Epithelial cell of esophagus (primary cell): ENCODE measurements around the gene MGAM2.

Source experiments
- DNase-seq: peaks from one replicate; pipeline ENCODE4 v3.0.0; 2010; ENCODE audit warnings: low read depth
- H3K4me3 ChIP-seq: 2 replicates; pipeline ENCODE4 v1.5.1; 2011; ENCODE audit warnings: mild to moderate bottlenecking, low read length, control low read depth
- CTCF ChIP-seq: IDR thresholded peaks from 2 replicates; pipeline ENCODE4 v1.5.1; 2011; ENCODE audit warnings: low read depth, mild to moderate bottlenecking, low read length, control low read depth, inconsistent platforms; ENCODE audit not compliant: insufficient read depth; ENCODE audit errors: missing control alignments

MGAM2 gene

GRCh38 chr7:142146124-142146523 lies 34.6 kb downstream of the MGAM2 start:
- no peak for DNase-seq
- no peak for TF ChIP-seq CTCF
- H3K4me3 ChIP-seq, result no peak overlapping the region

GRCh38 chr7:142150356-142150755 lies 38.8 kb downstream of the MGAM2 start:
- no peak for TF ChIP-seq CTCF
- no peak overlapping the region for H3K4me3 ChIP-seq

GRCh38 chr7:142150869-142151268 lies 39.4 kb downstream of the MGAM2 start:
- TF ChIP-seq CTCF, result no peak
- H3K4me3 ChIP-seq, result no peak overlapping the region

More at GRCh38 chr7:142150356-142150755, 38.8 kb downstream of the MGAM2 start:
- no peak for DNase-seq

GRCh38 chr7:142152076-142152475 lies 40.6 kb downstream of the MGAM2 start:
- no peak overlapping the region for H3K4me3 ChIP-seq
- no peak for DNase-seq
- TF ChIP-seq CTCF, result no peak

More at GRCh38 chr7:142150869-142151268, 39.4 kb downstream of the MGAM2 start:
- no peak for DNase-seq

- no peak overlapping the region for H3K4me3 ChIP-seq
- DNase-seq, result peak; percentile 46
- TF ChIP-seq CTCF, result peak; percentile 64
Observed at GRCh38 chr7:142153400-142153799, 41.9 kb downstream of the MGAM2 start.

GRCh38 chr7:142158736-142159496 lies 47.4 kb downstream of the MGAM2 start:
- peak; percentile 79 for DNase-seq
- TF ChIP-seq CTCF, result no peak
- no peak overlapping the region for H3K4me3 ChIP-seq

GRCh38 chr7:142161921-142162320 lies 50.4 kb downstream of the MGAM2 start:
- DNase-seq, result no peak
- TF ChIP-seq CTCF, result no peak
- no peak overlapping the region for H3K4me3 ChIP-seq
